ENCODE data around the gene TIAM1.

GRCh38 chr21:31370281-31370892 is 26.3 kb upstream of the TIAM1 start:
- TF ChIP-seq POLR2A (IDR thresholded peaks at IDR 0.05) (no peak), CTCF (IDR thresholded peaks at IDR 0.05) (no peak), POLR2AphosphoS5 (IDR thresholded peaks at IDR 0.05) (no peak), EP300 (IDR thresholded peaks at IDR 0.05) (no peak)

All from gastroesophageal sphincter (tissue), 3 donors.